Smooth muscle cell of the brain vasculature (primary cell): ENCODE results near the gene FIBP.
"Not testable (repeated sequence)": the region's sequence is repeated elsewhere in the genome, so short reads cannot be mapped to it uniquely, and the experiment has no call there.

Source experiments
- DNase-seq: peaks from one replicate; pipeline ENCODE4 v3.0.0-alpha.2; 2012; ENCODE audit warnings: low read depth, low spot score

The FIBP gene

GRCh38 chr11:65859095-65859811, 29.0 kb downstream of the FIBP start:
- DNase-seq: peak; percentile 98

- DNase-seq: no peak
Observed at GRCh38 chr11:65858681-65859087, 29.6 kb downstream of the FIBP start.

GRCh38 chr11:65857853-65858680, 30.2 kb downstream of the FIBP start, which contains the start of gene CFL1:
TSS of gene CFL1 (minus strand) at chr11:65858180. CDS start at chr11:65858099, 81 bp downstream.
- peak; percentile 93 for DNase-seq

GRCh38 chr11:65857500-65857852, 30.8 kb downstream of the FIBP start:
- no peak for DNase-seq

- no peak for DNase-seq
Observed at GRCh38 chr11:65856689-65857499, 31.4 kb downstream of the FIBP start.

- no peak for DNase-seq
Observed at GRCh38 chr11:65855927-65856363, 32.3 kb downstream of the FIBP start.

GRCh38 chr11:65854852-65855837, 33.1 kb downstream of the FIBP start:
- no peak for DNase-seq

- DNase-seq: no peak
Observed at GRCh38 chr11:65854161-65854592, 34.1 kb downstream of the FIBP start.

- no peak for DNase-seq
Observed at GRCh38 chr11:65853246-65853979, 34.9 kb downstream of the FIBP start.

GRCh38 chr11:65852508-65853245, 35.6 kb downstream of the FIBP start:
- DNase-seq: no peak

- no peak for DNase-seq
Observed at GRCh38 chr11:65851811-65852507, 36.3 kb downstream of the FIBP start.

GRCh38 chr11:65851083-65851579, 37.1 kb downstream of the FIBP start:
- DNase-seq: no peak

GRCh38 chr11:65850217-65851082, 37.8 kb downstream of the FIBP start:
- no peak for DNase-seq

GRCh38 chr11:65849771-65850216, 38.5 kb downstream of the FIBP start:
- no peak for DNase-seq

- no peak for DNase-seq
Observed at GRCh38 chr11:65849366-65849765, 38.9 kb downstream of the FIBP start.

- not testable (repeated sequence) for DNase-seq
Observed at GRCh38 chr11:65848693-65849092, 39.6 kb downstream of the FIBP start.

GRCh38 chr11:65847746-65848145, 40.5 kb downstream of the FIBP start:
- DNase-seq: no peak
